ENCODE data around the gene FMO4. TPM values are rescaled to one million over a fixed set of nuclear protein-coding genes. Genes with fewer than 3 reads are reported as not detected.
"Not testable (repeated sequence)": the region's sequence is repeated elsewhere in the genome, so short reads cannot be mapped to it uniquely, and the experiment has no call there.

FMO4 gene
- total RNA-seq, 1 experiment from 2014 or later = 0.33 TPM

DNA sequence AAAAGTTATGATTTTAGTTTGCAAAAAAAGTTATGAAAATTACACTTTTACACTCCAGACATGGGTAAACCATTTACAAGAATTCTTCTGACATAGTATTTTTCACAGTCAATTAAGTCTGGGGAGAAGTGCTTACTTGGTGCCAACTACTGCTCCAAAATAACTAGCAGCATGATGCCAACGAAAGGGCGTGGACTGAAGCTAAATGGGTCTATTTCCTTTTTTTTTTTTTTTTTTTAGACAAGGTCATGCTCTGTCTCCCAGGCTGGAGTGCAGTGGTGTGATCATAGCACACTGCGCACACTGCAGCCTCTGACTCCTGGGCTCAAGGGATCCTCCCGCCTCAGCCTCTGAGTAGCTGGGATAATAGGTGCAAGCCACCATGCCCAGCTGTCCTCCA is 43.2 kb downstream of the FMO4 start:
- CTCF ChIA-PET = no interaction called here
- in situ Hi-C loops (cut with HindIII; ENCODE audit: low pct_unique_long_range_greater_than_20kb, low sequenced_read_pairs) = no loop called here

DNA sequence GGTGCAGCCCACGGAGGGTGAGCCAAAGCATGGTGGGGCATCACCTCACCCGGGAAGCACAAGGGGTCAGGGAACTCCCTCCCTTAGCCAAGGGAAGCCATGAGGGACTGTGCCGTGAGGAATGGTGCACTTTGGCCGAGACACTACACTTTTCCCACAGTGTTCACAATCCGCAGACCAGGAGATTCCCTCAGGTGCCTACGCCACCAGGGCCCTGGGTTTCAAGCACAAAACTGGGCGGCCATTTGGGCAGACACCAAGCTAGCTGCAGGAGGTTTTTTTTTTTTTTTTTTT is 45.3 kb downstream of the FMO4 start:
- CTCF ChIA-PET; DNase-seq (ENCODE audit: low read depth, low spot score); H3K4me1 ChIP-seq (ENCODE audit: control insufficient read depth, insufficient read depth, low read length); H3K4me3 ChIP-seq (ENCODE audit: low read depth in 2 of 2, low read length in 2 of 2); in situ Hi-C loops (cut with HindIII; ENCODE audit: low pct_unique_long_range_greater_than_20kb, low sequenced_read_pairs); intact Hi-C loops (cut with micrococcal nuclease; ENCODE audit: unreplicated experiment); H3K9me3 ChIP-seq (ENCODE audit: control insufficient read depth, insufficient read depth, low read depth, low read length); ATAC-seq; POLR2A ChIA-PET; BruUV-seq (replicated peaks); H3K27ac ChIP-seq (ENCODE audit: low read length); H3K27me3 ChIP-seq (ENCODE audit: control insufficient read depth, insufficient read depth, low read length); H3K36me3 ChIP-seq (ENCODE audit: control insufficient read depth, insufficient read depth, low read length): not testable (repeated sequence)

More for the DNA sequence above, 43.2 kb downstream of the FMO4 start:
- no peak overlapping the region for H3K4me3 ChIP-seq (ENCODE audit: low read depth in 2 of 2, low read length in 2 of 2)
- intact Hi-C loops (cut with micrococcal nuclease; ENCODE audit: unreplicated experiment) = no loop called here
- TF ChIP-seq SIN3A (IDR thresholded peaks at IDR 0.05; ENCODE audit: borderline replicate concordance, insufficient read depth, low read depth, low read length) (no peak), POLR2AphosphoS5 (IDR thresholded peaks at IDR 0.05; ENCODE audit: low read depth, low read length) (no peak), TCF7L2 (IDR thresholded peaks at IDR 0.05; ENCODE audit: low read depth, low read length) (no peak)
- TF ChIP-seq, protein P1, sequence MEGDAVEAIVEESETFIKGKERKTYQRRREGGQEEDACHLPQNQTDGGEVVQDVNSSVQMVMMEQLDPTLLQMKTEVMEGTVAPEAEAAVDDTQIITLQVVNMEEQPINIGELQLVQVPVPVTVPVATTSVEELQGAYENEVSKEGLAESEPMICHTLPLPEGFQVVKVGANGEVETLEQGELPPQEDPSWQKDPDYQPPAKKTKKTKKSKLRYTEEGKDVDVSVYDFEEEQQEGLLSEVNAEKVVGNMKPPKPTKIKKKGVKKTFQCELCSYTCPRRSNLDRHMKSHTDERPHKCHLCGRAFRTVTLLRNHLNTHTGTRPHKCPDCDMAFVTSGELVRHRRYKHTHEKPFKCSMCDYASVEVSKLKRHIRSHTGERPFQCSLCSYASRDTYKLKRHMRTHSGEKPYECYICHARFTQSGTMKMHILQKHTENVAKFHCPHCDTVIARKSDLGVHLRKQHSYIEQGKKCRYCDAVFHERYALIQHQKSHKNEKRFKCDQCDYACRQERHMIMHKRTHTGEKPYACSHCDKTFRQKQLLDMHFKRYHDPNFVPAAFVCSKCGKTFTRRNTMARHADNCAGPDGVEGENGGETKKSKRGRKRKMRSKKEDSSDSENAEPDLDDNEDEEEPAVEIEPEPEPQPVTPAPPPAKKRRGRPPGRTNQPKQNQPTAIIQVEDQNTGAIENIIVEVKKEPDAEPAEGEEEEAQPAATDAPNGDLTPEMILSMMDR (IDR thresholded peaks at IDR 0.05) = no peak
- TF ChIP-seq, protein P2, sequence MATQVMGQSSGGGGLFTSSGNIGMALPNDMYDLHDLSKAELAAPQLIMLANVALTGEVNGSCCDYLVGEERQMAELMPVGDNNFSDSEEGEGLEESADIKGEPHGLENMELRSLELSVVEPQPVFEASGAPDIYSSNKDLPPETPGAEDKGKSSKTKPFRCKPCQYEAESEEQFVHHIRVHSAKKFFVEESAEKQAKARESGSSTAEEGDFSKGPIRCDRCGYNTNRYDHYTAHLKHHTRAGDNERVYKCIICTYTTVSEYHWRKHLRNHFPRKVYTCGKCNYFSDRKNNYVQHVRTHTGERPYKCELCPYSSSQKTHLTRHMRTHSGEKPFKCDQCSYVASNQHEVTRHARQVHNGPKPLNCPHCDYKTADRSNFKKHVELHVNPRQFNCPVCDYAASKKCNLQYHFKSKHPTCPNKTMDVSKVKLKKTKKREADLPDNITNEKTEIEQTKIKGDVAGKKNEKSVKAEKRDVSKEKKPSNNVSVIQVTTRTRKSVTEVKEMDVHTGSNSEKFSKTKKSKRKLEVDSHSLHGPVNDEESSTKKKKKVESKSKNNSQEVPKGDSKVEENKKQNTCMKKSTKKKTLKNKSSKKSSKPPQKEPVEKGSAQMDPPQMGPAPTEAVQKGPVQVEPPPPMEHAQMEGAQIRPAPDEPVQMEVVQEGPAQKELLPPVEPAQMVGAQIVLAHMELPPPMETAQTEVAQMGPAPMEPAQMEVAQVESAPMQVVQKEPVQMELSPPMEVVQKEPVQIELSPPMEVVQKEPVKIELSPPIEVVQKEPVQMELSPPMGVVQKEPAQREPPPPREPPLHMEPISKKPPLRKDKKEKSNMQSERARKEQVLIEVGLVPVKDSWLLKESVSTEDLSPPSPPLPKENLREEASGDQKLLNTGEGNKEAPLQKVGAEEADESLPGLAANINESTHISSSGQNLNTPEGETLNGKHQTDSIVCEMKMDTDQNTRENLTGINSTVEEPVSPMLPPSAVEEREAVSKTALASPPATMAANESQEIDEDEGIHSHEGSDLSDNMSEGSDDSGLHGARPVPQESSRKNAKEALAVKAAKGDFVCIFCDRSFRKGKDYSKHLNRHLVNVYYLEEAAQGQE (IDR thresholded peaks at IDR 0.05; ENCODE audit: insufficient read depth in 1 of 2, low read depth in 2 of 2, low read length in 1 of 2) = no peak
- POLR2A ChIA-PET = no interaction called here
- BruUV-seq (replicated peaks) = no TSS peak
- no peaks in the 10 kb centered on the region for H3K4me1 ChIP-seq (ENCODE audit: control insufficient read depth, insufficient read depth, low read length)
- no peaks in the 10 kb centered on the region for H3K27me3 ChIP-seq (ENCODE audit: control insufficient read depth, insufficient read depth, low read length)
- no peaks in the 10 kb centered on the region for H3K36me3 ChIP-seq (ENCODE audit: control insufficient read depth, insufficient read depth, low read length)
- H3K27ac ChIP-seq (ENCODE audit: low read length) = no peak overlapping the region
- DNase-seq (ENCODE audit: low read depth, low spot score) = no peak
- no peaks in the 10 kb centered on the region for H3K9me3 ChIP-seq (ENCODE audit: control insufficient read depth, insufficient read depth, low read depth, low read length)
- ATAC-seq = no peak

DNA sequence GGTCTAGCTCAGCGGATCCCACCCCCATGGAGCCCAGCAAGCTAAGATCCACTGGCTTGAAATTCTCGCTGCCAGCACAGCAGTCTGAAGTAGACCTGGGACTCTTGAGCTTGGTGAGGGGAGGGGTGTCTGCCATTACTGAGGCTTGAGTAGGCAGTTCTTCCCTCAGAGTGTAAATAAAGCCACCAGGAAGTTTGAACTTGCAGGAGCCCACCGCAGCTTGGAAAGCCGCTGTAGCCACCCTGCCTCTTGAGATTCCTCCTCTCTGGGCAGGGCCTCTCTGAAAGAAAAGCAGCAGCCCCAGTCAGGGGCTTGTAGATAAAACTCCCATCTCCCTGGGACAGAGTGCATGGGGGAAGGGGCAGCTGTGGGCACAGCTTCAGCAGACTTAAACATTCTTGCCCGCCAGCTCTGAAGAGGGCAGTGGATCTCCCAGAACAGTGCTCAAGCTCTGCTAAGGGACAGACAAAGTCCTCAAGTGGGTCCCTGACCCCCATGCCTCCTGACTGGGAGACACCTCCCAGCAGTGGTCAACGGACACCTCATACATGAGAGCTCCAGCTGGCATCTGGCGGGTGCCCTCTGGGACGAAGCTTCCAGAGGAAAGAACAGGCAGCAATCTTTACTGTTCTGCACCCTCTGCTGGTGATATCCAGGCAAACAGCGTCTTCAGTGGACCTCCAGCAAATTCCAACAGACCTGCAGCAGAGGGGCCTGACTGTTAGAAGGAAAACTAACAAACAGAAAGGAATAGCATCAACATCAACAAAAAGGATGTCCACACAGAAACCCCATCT is 45.9 kb downstream of the FMO4 start:
- intact Hi-C loops (cut with micrococcal nuclease; ENCODE audit: unreplicated experiment) = not testable (repeated sequence)

More for the DNA sequence above, 45.9 kb downstream of the FMO4 start:
- CTCF ChIA-PET; in situ Hi-C loops (cut with HindIII; ENCODE audit: low pct_unique_long_range_greater_than_20kb, low sequenced_read_pairs); DNase-seq (ENCODE audit: low read depth, low spot score); H3K27ac ChIP-seq (ENCODE audit: low read length); ATAC-seq; H3K4me1 ChIP-seq (ENCODE audit: control insufficient read depth, insufficient read depth, low read length); H3K36me3 ChIP-seq (ENCODE audit: control insufficient read depth, insufficient read depth, low read length); H3K9me3 ChIP-seq (ENCODE audit: control insufficient read depth, insufficient read depth, low read depth, low read length); H3K27me3 ChIP-seq (ENCODE audit: control insufficient read depth, insufficient read depth, low read length); BruUV-seq (replicated peaks); POLR2A ChIA-PET; H3K4me3 ChIP-seq (ENCODE audit: low read depth in 2 of 2, low read length in 2 of 2): not testable (repeated sequence)
- TF ChIP-seq, protein P1 (IDR thresholded peaks at IDR 0.05) = peak; percentile 19; the same call in 1 of the 2 replicates

Data from Panc1 (cell line).